Osteoblast (primary cell): ENCODE data around the gene S100A16. TPM values are rescaled to one million over a fixed set of nuclear protein-coding genes. Genes with fewer than 3 reads are reported as not detected.

Experiments used
- DNase-seq: peaks from one replicate; pipeline ENCODE4 v3.0.0; 2011; ENCODE audit warnings: low spot score, mixed read lengths; ENCODE audit not compliant: insufficient read length; ENCODE audit errors: missing footprints
- H2AFZ ChIP-seq: 2 replicates; pipeline ENCODE4 v1.6.0; 2011; ENCODE audit warnings: mild to moderate bottlenecking, low read length
- H3K27ac ChIP-seq: 2 replicates; pipeline ENCODE4 v1.5.1; 2011; ENCODE audit warnings: mild to moderate bottlenecking, low read depth, low read length, moderate library complexity
- H3K27me3 ChIP-seq: 2 replicates; pipeline ENCODE4 v1.6.0; 2012; ENCODE audit warnings: mild to moderate bottlenecking, control low read depth, inconsistent platforms, low read length, moderate library complexity; ENCODE audit not compliant: insufficient read depth
- H3K36me3 ChIP-seq: 2 replicates; pipeline ENCODE4 v1.5.1; 2011; ENCODE audit warnings: mild to moderate bottlenecking, low read length, control low read depth, moderate library complexity; ENCODE audit not compliant: insufficient read depth
- H3K4me1 ChIP-seq: 2 replicates; pipeline ENCODE4 v1.5.1; 2011; ENCODE audit warnings: mild to moderate bottlenecking, low read length, control low read depth, moderate library complexity; ENCODE audit not compliant: insufficient read depth
- H3K4me2 ChIP-seq: 2 replicates; pipeline ENCODE4 v1.6.0; 2011; ENCODE audit warnings: mild to moderate bottlenecking, low read length; ENCODE audit not compliant: insufficient read depth
- H3K4me3 ChIP-seq: fragments of 200-600 bp; sonication (generic); 3 replicates; pipeline ENCODE4 v1.5.1; 2012; ENCODE audit warnings: mild to moderate bottlenecking, low read length, inconsistent platforms; ENCODE audit not compliant: insufficient read depth
- H3K79me2 ChIP-seq: 2 replicates; pipeline ENCODE4 v1.6.0; 2012; ENCODE audit warnings: mild to moderate bottlenecking, low read length, control low read depth, inconsistent platforms; ENCODE audit not compliant: insufficient read depth
- H3K9me3 ChIP-seq: 2 replicates; pipeline ENCODE4 v1.5.1; 2011; ENCODE audit warnings: low read depth, low read length, control low read depth
- H4K20me1 ChIP-seq: 2 replicates; pipeline ENCODE4 v1.6.0; 2012; ENCODE audit warnings: mild to moderate bottlenecking, low read length, control low read depth; ENCODE audit not compliant: insufficient read depth
- CTCF ChIP-seq: IDR thresholded peaks from 2 replicates; pipeline ENCODE4 v1.5.1; 2011; ENCODE audit warnings: mild to moderate bottlenecking, low read depth, low read length, moderate library complexity; ENCODE audit errors: extremely low read depth
- total RNA-seq: library from RNA; depleted of rRNA; stranded (reverse); fragments of >200 nt; gene quantifications from 2 replicates; pipeline ENCODE4 v1.2.3, GENCODE V29; 2012

The S100A16 gene
- total RNA-seq, 1 donor = 190 TPM

- H3K27me3 ChIP-seq = no peaks in the 10 kb centered on the region
- H3K4me2 ChIP-seq = peak overlapping the region; percentile 91
- TF ChIP-seq CTCF = no peak
- H3K4me1 ChIP-seq = peaks cover 45% of the 10 kb centered on the region
- peak overlapping the region; percentile 58 for H3K27ac ChIP-seq
- H3K79me2 ChIP-seq = peaks cover 73% of the 10 kb centered on the region
- DNase-seq = no peak
- no peak overlapping the region for H3K4me3 ChIP-seq
- H3K9me3 ChIP-seq = no peaks in the 10 kb centered on the region
- no peak overlapping the region for H2AFZ ChIP-seq
- H4K20me1 ChIP-seq = peaks cover 24% of the 10 kb centered on the region
- H3K36me3 ChIP-seq = peaks cover 31% of the 10 kb centered on the region
Measured at GRCh38 chr1:153609585-153609907, 3.4 kb downstream of the S100A16 start.

- Histone ChIP-seq H4K20me1 (peaks cover 24% of the 10 kb centered on the region), H3K36me3 (peaks cover 33% of the 10 kb centered on the region), H3K79me2 (peaks cover 73% of the 10 kb centered on the region), H3K27ac (peak overlapping the region; percentile 58), H3K27me3 (no peaks in the 10 kb centered on the region), H3K9me3 (no peaks in the 10 kb centered on the region), H3K4me2 (peak overlapping the region; percentile 91), H2AFZ (peak overlapping the region; percentile 15), H3K4me1 (peaks cover 40% of the 10 kb centered on the region), H3K4me3 (peak overlapping the region; percentile 34)
- DNase-seq = peak; percentile 95
- TF ChIP-seq CTCF = no peak
Measured at GRCh38 chr1:153608742-153609584, 4.0 kb downstream of the S100A16 start.

GRCh38 chr1:153608089-153608682, 4.8 kb downstream of the S100A16 start:
- peaks cover 37% of the 10 kb centered on the region for H3K4me1 ChIP-seq
- peaks cover 69% of the 10 kb centered on the region for H3K79me2 ChIP-seq
- H3K4me2 ChIP-seq = peak overlapping the region; percentile 91
- H4K20me1 ChIP-seq = peaks cover 24% of the 10 kb centered on the region
- H2AFZ ChIP-seq = no peak overlapping the region
- peak overlapping the region; percentile 58 for H3K27ac ChIP-seq
- no peaks in the 10 kb centered on the region for H3K27me3 ChIP-seq
- peak overlapping the region; percentile 34 for H3K4me3 ChIP-seq
- no peak for TF ChIP-seq CTCF
- peaks cover 33% of the 10 kb centered on the region for H3K36me3 ChIP-seq
- no peaks in the 10 kb centered on the region for H3K9me3 ChIP-seq
- peak; percentile 27 for DNase-seq

- Histone ChIP-seq H3K4me1 (peaks cover 34% of the 10 kb centered on the region), H3K9me3 (no peaks in the 10 kb centered on the region), H4K20me1 (peaks cover 24% of the 10 kb centered on the region), H3K4me3 (no peak overlapping the region), H3K79me2 (peaks cover 61% of the 10 kb centered on the region), H3K27ac (no peak overlapping the region), H3K27me3 (no peaks in the 10 kb centered on the region), H3K4me2 (no peak overlapping the region), H3K36me3 (peaks cover 33% of the 10 kb centered on the region), H2AFZ (no peak overlapping the region)
- TF ChIP-seq CTCF = no peak
- DNase-seq = peak; percentile 46
Measured at GRCh38 chr1:153607381-153607780, 5.6 kb downstream of the S100A16 start.
